Upper lobe of left lung (tissue), 4 donors: Measurements from ENCODE around the gene ZBTB45.

Experiments used
- EP300 ChIP-seq, 4 donors: sonication (generic); formaldehyde crosslinking; IDR thresholded peaks; one replicate each; pipeline ENCODE4 v1.5.1; 2017; ENCODE audit warnings: antibody characterized with exemption in 4 of 4, control low read depth in 2 of 4
- POLR2A ChIP-seq, 4 donors: fragments of 450-650 bp; IDR thresholded peaks; one replicate each; pipeline ENCODE4 v1.5.1; 2016 to 2017; ENCODE audit warnings: antibody characterized with exemption in 4 of 4, mild to moderate bottlenecking in 2 of 4
- TF ChIP-seq, protein P1 (sequence below), 6 experiments: fragments of 450-650 bp in 4 of 6; fragments of 200-600 bp in 2 of 6; sonication (generic) in 2 of 6; IDR thresholded peaks; one replicate each; pipeline ENCODE4 v1.5.1; 2016 to 2019; ENCODE audit warnings: antibody characterized with exemption in 6 of 6

DNA sequence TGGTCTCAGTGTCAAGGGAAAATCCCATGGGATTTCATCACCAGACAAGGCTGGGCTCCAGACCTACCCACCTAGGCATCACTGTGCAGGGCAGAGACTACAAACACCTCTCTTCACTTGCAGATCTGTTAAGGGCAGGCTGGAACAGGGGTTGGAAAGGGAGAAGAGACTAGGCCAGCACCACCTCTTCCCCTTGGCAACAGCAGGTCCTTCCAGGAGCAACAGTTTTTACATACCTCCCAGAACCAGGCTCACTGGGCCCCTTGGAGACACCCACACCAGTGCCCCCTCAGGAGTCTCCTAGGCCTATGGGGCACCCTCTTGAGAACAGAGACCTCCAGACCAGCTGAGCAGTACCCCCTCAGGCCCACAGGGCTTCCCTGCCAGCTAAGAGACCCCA, 41.3 kb upstream of the ZBTB45 start:
- no peak for TF ChIP-seq EP300 (IDR thresholded peaks at IDR 0.05)
- TF ChIP-seq POLR2A (IDR thresholded peaks at IDR 0.05), result no peak
- TF ChIP-seq, protein P1, sequence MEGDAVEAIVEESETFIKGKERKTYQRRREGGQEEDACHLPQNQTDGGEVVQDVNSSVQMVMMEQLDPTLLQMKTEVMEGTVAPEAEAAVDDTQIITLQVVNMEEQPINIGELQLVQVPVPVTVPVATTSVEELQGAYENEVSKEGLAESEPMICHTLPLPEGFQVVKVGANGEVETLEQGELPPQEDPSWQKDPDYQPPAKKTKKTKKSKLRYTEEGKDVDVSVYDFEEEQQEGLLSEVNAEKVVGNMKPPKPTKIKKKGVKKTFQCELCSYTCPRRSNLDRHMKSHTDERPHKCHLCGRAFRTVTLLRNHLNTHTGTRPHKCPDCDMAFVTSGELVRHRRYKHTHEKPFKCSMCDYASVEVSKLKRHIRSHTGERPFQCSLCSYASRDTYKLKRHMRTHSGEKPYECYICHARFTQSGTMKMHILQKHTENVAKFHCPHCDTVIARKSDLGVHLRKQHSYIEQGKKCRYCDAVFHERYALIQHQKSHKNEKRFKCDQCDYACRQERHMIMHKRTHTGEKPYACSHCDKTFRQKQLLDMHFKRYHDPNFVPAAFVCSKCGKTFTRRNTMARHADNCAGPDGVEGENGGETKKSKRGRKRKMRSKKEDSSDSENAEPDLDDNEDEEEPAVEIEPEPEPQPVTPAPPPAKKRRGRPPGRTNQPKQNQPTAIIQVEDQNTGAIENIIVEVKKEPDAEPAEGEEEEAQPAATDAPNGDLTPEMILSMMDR (IDR thresholded peaks at IDR 0.05), result no peak
